IMR-90 (cell line): ENCODE results near the gene NIPA2. TPM values are rescaled to one million over a fixed set of nuclear protein-coding genes. Genes with fewer than 3 reads are reported as not detected.

Source experiments
- ATAC-seq: fragments of 200-7000 bp; cut with Tn5 transposase; 2 replicates; pipeline ENCODE4 v1.9.1; 2020; ENCODE audit warnings: low read depth, mild to moderate bottlenecking, moderate library complexity
- BruUV-seq: library from RNA; stranded (reverse); fragments of 400-500 nt; replicated peaks from 2 replicates; lab custom pipeline; 2021; lab: Mats Ljungman, UMichigan
- CTCF ChIA-PET: fragments of 300-600 bp; formaldehyde crosslinking; extraction: SDS; loops from one replicate; lab custom pipeline; 2021; ENCODE audit warnings: antibody characterized with exemption; lab: Yijun Ruan, JAX
- POLR2A ChIA-PET: fragments of 300-600 bp; sonication (Branson Sonifier 250); formaldehyde crosslinking; loops from one replicate; lab custom pipeline; 2022; ENCODE audit warnings: antibody characterized with exemption; ENCODE audit not compliant: unreplicated experiment; lab: Charles Lee
- DNase-seq: peaks from one replicate; pipeline ENCODE4 v3.0.0; 2013
- H2AFZ ChIP-seq: replicated peaks from 2 replicates; pipeline ENCODE3; 2013; ENCODE audit warnings: low read length, mild to moderate bottlenecking; ENCODE audit not compliant: poor library complexity
- H2AK5ac ChIP-seq: 2 replicates; pipeline ENCODE4 v1.6.1; 2013; ENCODE audit warnings: low read depth, low read length, inconsistent platforms
- H2AK9ac ChIP-seq: replicated peaks from 2 replicates; pipeline ENCODE3; 2013; ENCODE audit warnings: mild to moderate bottlenecking, low read depth, low read length, moderate library complexity; ENCODE audit not compliant: poor library complexity
- H2BK120ac ChIP-seq: 2 replicates; pipeline ENCODE4 v1.6.1; 2013; ENCODE audit warnings: low read depth, low read length, inconsistent platforms
- H2BK15ac ChIP-seq: 3 replicates; pipeline ENCODE4 v1.6.1; 2013; ENCODE audit warnings: low read depth, low read length, inconsistent platforms
- H2BK20ac ChIP-seq: 2 replicates; pipeline ENCODE4 v1.6.1; 2013; ENCODE audit warnings: low read depth, mild to moderate bottlenecking, inconsistent platforms, low read length, moderate library complexity
- H2BK5ac ChIP-seq: 2 replicates; pipeline ENCODE4 v1.6.1; 2013; ENCODE audit warnings: mild to moderate bottlenecking, low read depth, low read length, inconsistent platforms; ENCODE audit not compliant: poor library complexity, severe bottlenecking
- H3K14ac ChIP-seq: replicated peaks from 2 replicates; pipeline ENCODE4 v1.6.1; 2013; ENCODE audit warnings: low read depth, low read length, inconsistent platforms
- H3K18ac ChIP-seq: 2 replicates; pipeline ENCODE4 v1.6.1; 2013; ENCODE audit warnings: low read depth, low read length, control low read depth
- H3K23ac ChIP-seq: 2 replicates; pipeline ENCODE4 v1.6.1; 2013; ENCODE audit warnings: low read depth, low read length, inconsistent platforms
- H3K27ac ChIP-seq: 2 replicates; pipeline ENCODE4 v1.5.1; 2013; ENCODE audit warnings: mild to moderate bottlenecking, control low read depth, low read length; ENCODE audit not compliant: insufficient read depth
- H3K27me3 ChIP-seq: 2 replicates; pipeline ENCODE4 v1.6.1; 2013; ENCODE audit warnings: low read length; ENCODE audit not compliant: control insufficient read depth, insufficient read depth
- H3K36me3 ChIP-seq: 2 replicates; pipeline ENCODE4 v1.6.1; 2013; ENCODE audit warnings: low read length, mixed read lengths; ENCODE audit not compliant: control insufficient read depth, insufficient read depth
- H3K4ac ChIP-seq: 2 replicates; pipeline ENCODE4 v1.6.1; 2013; ENCODE audit warnings: low read depth, low read length, inconsistent platforms
- H3K4me1 ChIP-seq: 2 replicates; pipeline ENCODE4 v1.6.1; 2013; ENCODE audit warnings: low read length, mixed read lengths; ENCODE audit not compliant: control insufficient read depth, insufficient read depth
- H3K4me2 ChIP-seq: 2 replicates; pipeline ENCODE4 v1.6.1; 2013; ENCODE audit warnings: low read depth, mild to moderate bottlenecking, control low read depth, low read length, moderate library complexity
- H3K4me3 ChIP-seq: 2 replicates; pipeline ENCODE4 v1.5.1; 2013; ENCODE audit warnings: low read depth, mild to moderate bottlenecking, control low read depth, low read length, moderate library complexity; ENCODE audit not compliant: insufficient read depth
- H3K56ac ChIP-seq: 2 replicates; pipeline ENCODE4 v1.6.1; 2013; ENCODE audit warnings: low read length, inconsistent platforms; ENCODE audit not compliant: insufficient read depth; ENCODE audit errors: extremely low read depth
- H3K79me1 ChIP-seq, 2 experiments: 2 replicates each; pipeline ENCODE4 v1.6.1; 2013; ENCODE audit warnings: low read length in 2 of 2, inconsistent platforms in 1 of 2, low read depth in 1 of 2
- H3K9ac ChIP-seq: 2 replicates; pipeline ENCODE4 v1.6.1; 2013; ENCODE audit warnings: low read depth, low read length, control low read depth
- H3K9me1 ChIP-seq: 2 replicates; pipeline ENCODE4 v1.6.1; 2013; ENCODE audit warnings: low read length, inconsistent platforms; ENCODE audit not compliant: insufficient read depth
- H3K9me3 ChIP-seq: 2 replicates; pipeline ENCODE4 v1.6.1; 2013; ENCODE audit warnings: low read length; ENCODE audit not compliant: control insufficient read depth, insufficient read depth
- H4K20me1 ChIP-seq: 2 replicates; pipeline ENCODE4 v1.6.1; 2013; ENCODE audit warnings: low read length, inconsistent platforms; ENCODE audit not compliant: insufficient read depth
- H4K5ac ChIP-seq: 2 replicates; pipeline ENCODE4 v1.6.1; 2013; ENCODE audit warnings: mild to moderate bottlenecking, low read depth, low read length, control low read depth
- H4K8ac ChIP-seq, 2 experiments: 2 replicates each; pipeline ENCODE4 v1.6.1; 2013; ENCODE audit warnings: low read depth in 2 of 2, low read length in 2 of 2, control low read depth in 1 of 2, inconsistent platforms in 1 of 2
- H4K91ac ChIP-seq: 2 replicates; pipeline ENCODE4 v1.6.1; 2013; ENCODE audit warnings: low read depth, low read length, inconsistent platforms; ENCODE audit not compliant: insufficient read depth
- MXI1 ChIP-seq: IDR thresholded peaks from 2 replicates; pipeline ENCODE4 v1.6.1; 2012; ENCODE audit warnings: low read depth, mild to moderate bottlenecking, low read length, moderate library complexity, borderline replicate concordance
- USF2 ChIP-seq: fragments of 150-350 bp; IDR thresholded peaks from 2 replicates; pipeline ENCODE4 v1.6.1; 2017; ENCODE audit warnings: mild to moderate bottlenecking, antibody characterized with exemption, low read length, low read depth
- WGBS, 2 experiments: methylation state at CpG; one replicate each; pipeline versions ENCODE4 v1.1.5 to v1.1.7; 2013; ENCODE audit warnings: missing lambda C conversion rate in 2 of 2; ENCODE audit not compliant: insufficient read length in 1 of 2; ENCODE audit errors: extremely low coverage in 2 of 2; 5-methylcytosine and 5-hydroxymethylcytosine counted together
- dilution Hi-C: fragments of 300-500 bp; cut with HindIII; formaldehyde crosslinking; loops from one replicate; pipeline ENCODE4 v1.14.3; 2018; ENCODE audit warnings: low sequenced_read_pairs; ENCODE audit not compliant: unreplicated experiment
- in situ Hi-C: fragments of 300-500 bp; cut with MboI; formaldehyde crosslinking; loops from 3 replicates; pipeline ENCODE4 v1.14.3; 2019; ENCODE audit warnings: low sequenced_read_pairs, inconsistent platforms, mixed read lengths
- intact Hi-C: fragments of 100-400 bp; cut with micrococcal nuclease; formaldehyde crosslinking; loops from 2 replicates; pipeline ENCODE4 v1.10.0; 2022
- polyA plus RNA-seq, 3 experiments: library from polyadenylated mRNA; depleted of rRNA; stranded (reverse); fragments of >200 nt; gene quantifications; 2 replicates each; pipeline ENCODE4 v1.2.3, GENCODE V29; 2012; ENCODE audit warnings: low replicate concordance in 1 of 3
- total RNA-seq: library from RNA; depleted of rRNA; stranded (reverse); fragments of >200 nt; gene quantifications from 2 replicates; pipeline ENCODE4 v1.2.3, GENCODE V29; 2012

Gene NIPA2
- total and polyA plus RNA-seq, 2 of the 4 experiments (the other 2 are of a cell fraction), result 33.0 to 38.0 TPM

GRCh38 chr15:22902046-22902445 is 63.6 kb downstream of the NIPA2 start:
- H3K9ac ChIP-seq, result no peak overlapping the region
- no peaks in the 10 kb centered on the region for H3K4me1 ChIP-seq
- H4K91ac ChIP-seq, result no peak overlapping the region
- no peak overlapping the region for H2AFZ ChIP-seq
- H3K4me2 ChIP-seq, result no peak overlapping the region
- no peak overlapping the region for H3K56ac ChIP-seq
- no peak overlapping the region for H3K23ac ChIP-seq
- no peak overlapping the region for H3K4ac ChIP-seq
- H3K27ac ChIP-seq, result no peak overlapping the region
- no peak for ATAC-seq
- H4K8ac ChIP-seq, result no peak overlapping the region
- WGBS, 2 experiments, result 57% methylated on average over 1 of the region's 11 CpGs; no CpG with 5 or more reads in 1 of the 2 experiments
- dilution Hi-C loops (no loop called here), intact Hi-C loops (no loop called here), in situ Hi-C loops (no loop called here)
- ChIA-PET CTCF (no interaction called here), POLR2A (no interaction called here)
- peaks cover 55% of the 10 kb centered on the region for H3K36me3 ChIP-seq
- H3K4me3 ChIP-seq, result no peak overlapping the region
- no peak overlapping the region for H2AK5ac ChIP-seq
- H2BK120ac ChIP-seq, result no peak overlapping the region
- no peak overlapping the region for H4K5ac ChIP-seq
- H4K20me1 ChIP-seq, result no peaks in the 10 kb centered on the region
- peaks cover 4 to 5% of the 10 kb centered on the region in 2 experiments; a peak in 1 of 4 replicates for H3K79me1 ChIP-seq
- H3K9me3 ChIP-seq, result no peaks in the 10 kb centered on the region
- TF ChIP-seq USF2 (no peak), MXI1 (no peak)
- H2BK15ac ChIP-seq, result no peak overlapping the region
- H2AK9ac ChIP-seq, result no peak overlapping the region
- DNase-seq, result no peak
- no peaks in the 10 kb centered on the region for H3K27me3 ChIP-seq
- no peak overlapping the region for H3K14ac ChIP-seq
- H3K18ac ChIP-seq, result no peak overlapping the region
- no peak overlapping the region for H2BK5ac ChIP-seq
- H3K9me1 ChIP-seq, result peaks cover 4% of the 10 kb centered on the region; the same call in 1 of the 2 replicates
- H2BK20ac ChIP-seq, result no peak overlapping the region
- no TSS peak for BruUV-seq
